IPS-18c (cell line): ENCODE measurements around the gene MSRB1.

Source experiments
- H3K4me3 ChIP-seq: 2 replicates; pipeline ENCODE4 v1.7.0; 2013; ENCODE audit warnings: low read depth, mild to moderate bottlenecking, low read length, moderate library complexity; ENCODE audit not compliant: insufficient read depth
- H3K9me3 ChIP-seq: one replicate; pipeline ENCODE4 v1.6.1; 2013; ENCODE audit warnings: mild to moderate bottlenecking, low read length, moderate library complexity; ENCODE audit not compliant: control insufficient read depth, insufficient read depth

The MSRB1 gene

DNA sequence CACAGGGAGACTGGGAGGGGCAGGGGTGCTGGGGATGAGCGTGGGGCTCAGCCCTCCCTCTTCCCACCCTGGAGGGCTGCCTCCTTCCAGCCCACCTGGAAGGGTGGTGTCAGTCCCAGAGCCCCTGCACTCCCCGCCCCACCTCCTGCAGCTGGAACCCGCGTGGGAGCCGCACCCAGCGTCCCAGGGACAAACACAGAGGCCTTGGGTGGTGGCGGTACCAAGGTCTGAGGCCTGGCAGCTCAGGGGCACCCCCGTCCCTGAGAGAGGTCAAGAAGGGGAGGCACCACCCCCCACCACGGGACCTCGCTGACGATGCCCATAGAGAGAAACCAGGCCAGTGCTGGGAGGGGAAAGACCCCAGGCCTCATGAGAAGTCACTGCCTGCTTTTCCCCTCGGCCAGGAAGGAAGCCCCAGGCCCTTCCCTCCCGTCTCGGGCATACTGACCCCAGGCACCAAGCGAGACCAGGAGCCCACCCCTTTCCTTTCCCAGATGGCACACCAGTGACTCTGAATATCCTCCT lies 28.9 kb downstream of the MSRB1 start:
- peaks cover 2% of the 10 kb centered on the region for H3K9me3 ChIP-seq
- H3K4me3 ChIP-seq: no peak overlapping the region

DNA sequence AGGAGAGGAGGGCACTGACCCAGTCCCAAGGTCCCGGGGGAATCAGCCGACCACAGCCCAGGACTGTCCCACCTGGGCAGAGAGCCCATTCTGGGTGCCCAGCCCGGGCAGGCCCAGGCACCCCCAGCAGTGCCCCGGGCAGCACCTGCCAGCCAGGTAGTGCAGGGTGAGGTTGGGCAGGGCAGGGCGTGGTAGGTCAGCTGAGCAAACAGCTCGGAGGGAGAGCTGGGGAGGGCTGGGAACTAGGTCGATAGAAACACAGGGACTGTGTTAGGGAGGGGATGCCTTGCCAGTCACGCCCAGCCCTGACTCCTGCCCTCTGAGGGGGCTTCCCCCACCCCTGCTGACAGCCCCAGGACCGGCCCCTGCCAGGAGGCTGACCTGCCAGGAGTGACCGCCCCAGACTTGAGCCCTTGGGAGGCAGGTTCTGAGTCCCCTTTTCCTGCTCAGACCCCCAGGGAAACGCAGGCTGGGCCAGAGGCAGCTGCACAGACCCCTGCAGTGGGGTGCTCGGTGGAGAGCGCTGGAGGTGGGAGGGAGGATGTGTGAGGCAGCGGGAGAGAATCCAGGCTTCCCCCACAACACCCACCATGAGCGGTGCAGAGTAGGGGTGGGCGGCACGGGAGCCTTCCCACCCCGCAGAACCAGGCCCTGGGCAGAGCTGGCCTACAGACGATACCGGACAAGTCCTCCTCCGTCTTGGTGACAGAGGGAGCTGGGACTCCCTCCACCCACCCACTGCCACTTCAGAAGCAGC lies 29.5 kb downstream of the MSRB1 start:
- no peak overlapping the region for H3K4me3 ChIP-seq
- H3K9me3 ChIP-seq: peaks cover 2% of the 10 kb centered on the region

DNA sequence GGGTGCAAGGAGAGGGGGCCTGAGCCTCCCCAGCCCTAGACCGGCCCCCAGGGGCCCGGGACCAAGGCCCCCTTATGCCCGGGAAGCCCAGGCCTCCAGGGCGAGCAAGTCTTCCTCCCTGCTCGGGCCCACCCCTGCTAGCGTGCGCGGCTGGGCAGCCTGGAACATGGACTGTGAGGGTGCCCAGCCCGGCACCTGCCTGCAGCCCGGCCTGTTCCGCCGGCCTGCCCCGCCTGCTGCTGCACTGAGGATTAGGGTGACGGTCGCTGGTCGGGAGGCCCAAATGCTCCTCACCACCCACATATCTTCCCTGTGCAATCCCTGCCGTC lies 30.8 kb downstream of the MSRB1 start:
- Histone ChIP-seq H3K9me3 (no peaks in the 10 kb centered on the region), H3K4me3 (no peak overlapping the region)

DNA sequence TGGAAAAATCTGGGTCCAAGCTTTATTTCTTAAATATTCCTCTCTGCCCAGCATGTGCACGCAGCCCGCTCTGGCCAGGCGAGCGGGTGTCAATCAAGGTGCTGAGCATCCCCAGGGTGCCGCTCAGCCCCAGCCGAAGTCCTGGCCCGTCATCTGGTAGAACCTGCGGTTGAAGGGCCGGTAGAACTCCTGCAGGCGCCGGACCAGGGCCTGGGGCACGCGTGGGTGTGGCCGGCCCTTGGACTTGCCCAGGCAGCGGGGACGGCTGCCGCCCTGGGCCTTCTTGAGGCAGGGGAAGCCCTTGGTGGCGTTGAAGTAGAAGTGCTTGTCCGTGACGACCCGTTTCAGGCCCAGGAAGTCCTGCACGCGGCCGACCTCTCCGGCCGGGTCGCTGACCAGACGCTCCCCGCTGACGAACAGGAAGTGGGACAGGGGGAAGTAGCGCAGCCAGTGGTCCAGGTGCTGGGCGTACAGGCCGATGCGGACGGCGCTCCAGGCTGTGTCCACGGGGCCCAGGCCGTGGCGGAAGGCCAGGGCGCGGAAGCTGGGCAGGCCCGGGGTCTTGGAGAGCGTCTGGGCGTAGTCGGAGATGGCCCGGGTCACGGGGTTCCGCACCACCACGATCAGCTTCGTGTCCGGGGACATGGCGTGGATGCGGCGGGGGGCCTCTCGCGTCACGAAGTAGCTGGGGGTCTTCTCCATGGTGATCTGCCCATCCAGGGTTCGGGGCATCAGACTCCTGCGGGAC lies 31.4 kb downstream of the MSRB1 start:
- no peaks in the 10 kb centered on the region for H3K9me3 ChIP-seq
- H3K4me3 ChIP-seq: no peak overlapping the region

DNA sequence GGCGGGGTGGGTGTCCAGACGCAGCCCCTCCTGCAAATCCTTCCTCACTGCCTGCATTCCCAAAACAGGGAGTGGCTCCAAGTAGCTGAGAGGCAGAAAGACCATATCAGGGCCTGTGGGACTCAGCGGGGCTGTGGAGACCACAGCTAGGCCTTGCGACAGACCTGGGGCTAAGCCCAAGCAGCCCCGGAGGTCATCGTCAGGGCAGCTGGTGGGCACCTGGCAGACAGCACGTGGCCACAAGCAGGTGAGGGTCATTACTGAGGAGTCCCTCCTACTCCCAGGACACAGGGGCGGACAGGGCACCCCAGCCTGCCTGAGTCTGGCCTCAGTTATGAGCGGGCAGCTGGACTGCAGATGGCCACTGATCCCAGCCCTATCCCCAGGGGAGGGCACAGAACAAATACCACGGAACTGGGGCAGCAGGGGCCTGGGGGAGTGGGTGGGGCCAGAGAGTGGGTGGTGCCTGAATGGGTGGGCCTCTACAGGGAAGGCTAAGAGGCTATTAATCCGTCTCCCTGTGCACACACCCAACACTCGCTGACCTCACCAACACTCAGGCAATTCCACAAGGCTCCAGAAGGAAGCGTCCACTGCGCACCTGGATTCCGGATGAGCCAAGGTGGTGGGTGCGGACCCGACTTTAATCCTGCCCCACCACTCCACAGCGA lies 33.3 kb downstream of the MSRB1 start:
- no peaks in the 10 kb centered on the region for H3K9me3 ChIP-seq
- H3K4me3 ChIP-seq: no peak overlapping the region

DNA sequence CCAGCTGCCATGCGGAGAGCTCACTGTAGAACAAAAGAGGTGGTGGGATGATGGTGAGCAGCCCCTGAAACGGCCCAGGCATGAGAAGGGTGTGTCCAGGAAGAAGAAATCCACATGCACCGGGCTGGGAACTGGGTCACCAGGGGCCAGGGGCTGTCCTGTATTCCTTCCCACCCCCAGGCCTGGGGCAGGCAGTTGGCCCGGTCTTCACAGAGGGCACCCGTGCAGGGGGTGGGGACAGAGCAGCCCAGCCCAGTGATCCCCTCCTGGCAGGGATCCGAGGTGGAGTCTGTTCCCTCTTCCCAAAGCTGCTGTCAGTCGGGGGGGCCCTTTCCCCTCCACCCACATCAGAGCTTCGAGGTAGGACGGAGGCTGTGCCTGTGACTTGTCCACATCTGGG lies 34.0 kb downstream of the MSRB1 start:
- Histone ChIP-seq H3K9me3 (no peaks in the 10 kb centered on the region), H3K4me3 (no peak overlapping the region)

DNA sequence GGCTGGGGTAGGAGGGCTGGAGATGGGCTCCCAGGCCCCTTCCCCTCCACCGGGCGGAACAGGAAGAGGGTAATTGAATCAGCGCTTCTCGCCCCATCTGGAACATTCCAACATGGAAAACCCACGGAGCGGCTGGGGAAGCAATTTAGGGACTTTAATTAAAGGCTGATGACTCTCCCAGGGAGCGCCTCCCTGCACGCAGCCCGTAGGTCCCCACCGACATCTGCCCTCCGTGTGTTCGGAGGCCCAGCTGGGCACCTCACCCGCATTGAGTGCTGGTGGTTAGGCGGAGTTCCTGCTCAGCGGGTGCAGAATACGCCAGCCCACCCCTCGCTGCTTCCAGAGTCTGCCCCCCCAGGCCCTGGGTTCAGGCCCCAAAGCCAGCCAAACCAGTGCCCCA lies 34.8 kb downstream of the MSRB1 start:
- Histone ChIP-seq H3K9me3 (no peaks in the 10 kb centered on the region), H3K4me3 (no peak overlapping the region)

DNA sequence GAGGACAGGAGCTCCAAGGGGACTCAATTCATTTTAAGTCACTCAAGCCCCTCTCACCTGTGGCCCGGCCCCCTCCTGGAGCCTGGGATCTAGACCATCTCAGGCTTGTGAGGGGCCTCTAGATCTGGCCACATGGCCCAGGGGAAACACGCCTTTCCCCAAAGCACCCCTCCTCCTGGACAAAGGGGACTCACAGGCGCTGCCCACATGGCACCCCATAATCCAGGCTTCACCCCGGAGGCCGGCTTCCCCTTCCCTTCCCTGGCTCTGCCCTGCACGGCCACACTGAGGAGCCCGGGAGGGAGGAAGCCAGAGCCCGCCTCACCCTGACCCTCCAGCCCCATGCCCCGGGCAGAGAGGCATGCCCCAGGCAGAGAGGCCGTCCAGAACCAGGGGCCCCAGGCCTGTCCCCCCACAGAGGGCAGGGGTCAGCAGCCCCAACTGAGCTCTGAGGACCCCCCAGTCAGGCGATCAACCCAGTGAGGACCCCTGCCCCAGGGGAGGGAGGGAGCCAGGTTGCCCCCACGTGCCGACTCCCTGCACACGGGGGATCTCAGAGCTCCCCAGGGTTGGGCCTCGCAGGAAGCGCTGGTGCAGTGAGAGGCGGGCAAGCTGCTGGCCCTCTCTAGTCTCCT lies 35.7 kb downstream of the MSRB1 start:
- H3K4me3 ChIP-seq: no peak overlapping the region
- H3K9me3 ChIP-seq: no peaks in the 10 kb centered on the region

DNA sequence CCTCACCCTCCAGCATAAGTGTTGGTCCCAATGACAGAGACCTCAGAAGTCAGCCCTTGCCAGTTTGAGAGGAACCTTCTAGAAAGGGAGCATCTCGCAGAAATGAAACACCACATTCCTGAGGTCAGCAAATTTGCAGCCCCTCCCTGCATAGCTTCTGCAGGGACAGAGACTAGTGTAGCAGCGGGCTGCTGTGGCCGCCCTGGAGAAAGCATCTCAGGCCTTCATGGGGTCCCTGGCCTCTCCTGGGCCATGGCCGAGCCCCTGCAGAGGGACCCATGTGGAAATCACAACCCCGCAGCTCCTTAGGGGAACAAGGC lies 36.2 kb downstream of the MSRB1 start:
- Histone ChIP-seq H3K4me3 (no peak overlapping the region), H3K9me3 (no peaks in the 10 kb centered on the region)

DNA sequence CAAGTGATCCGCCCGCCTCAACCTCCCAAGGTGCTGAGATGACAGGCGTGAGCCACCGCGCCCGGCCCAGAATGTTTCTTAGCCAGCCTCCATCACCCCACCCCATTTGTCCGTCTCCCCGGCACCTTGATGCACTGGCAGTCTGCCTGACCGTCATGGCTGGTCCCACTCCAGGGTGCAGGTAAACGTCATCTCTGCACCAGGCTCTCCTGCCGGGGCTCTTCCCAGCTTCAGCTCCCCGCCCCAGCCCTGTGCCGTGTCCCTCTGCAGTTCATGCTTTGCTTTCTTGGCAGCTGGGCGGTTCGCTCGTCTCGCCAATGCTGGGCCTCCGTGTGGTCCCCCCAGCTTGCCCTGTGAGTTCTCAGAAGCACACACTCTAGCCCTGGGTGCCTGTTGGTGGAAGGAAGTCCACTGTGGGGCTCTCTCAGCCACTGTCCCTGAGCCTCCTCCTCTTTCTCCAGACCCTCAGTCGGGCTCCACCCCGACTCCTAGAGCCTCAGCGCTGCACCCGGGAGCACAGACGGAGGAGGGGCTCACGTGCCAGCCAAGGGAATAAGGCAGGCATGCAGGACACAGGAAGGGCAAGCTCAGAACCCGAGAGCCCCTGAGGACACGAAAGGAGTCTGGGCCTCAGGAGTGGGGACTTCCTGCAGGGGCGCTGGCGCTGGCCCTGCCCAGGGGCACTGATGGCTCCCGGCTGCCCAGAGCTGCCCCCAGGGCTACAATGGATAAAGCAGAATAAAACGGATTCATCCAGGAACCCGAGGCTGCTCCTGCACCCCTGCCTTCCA lies 36.7 kb downstream of the MSRB1 start:
- H3K4me3 ChIP-seq: no peak overlapping the region
- H3K9me3 ChIP-seq: no peaks in the 10 kb centered on the region

DNA sequence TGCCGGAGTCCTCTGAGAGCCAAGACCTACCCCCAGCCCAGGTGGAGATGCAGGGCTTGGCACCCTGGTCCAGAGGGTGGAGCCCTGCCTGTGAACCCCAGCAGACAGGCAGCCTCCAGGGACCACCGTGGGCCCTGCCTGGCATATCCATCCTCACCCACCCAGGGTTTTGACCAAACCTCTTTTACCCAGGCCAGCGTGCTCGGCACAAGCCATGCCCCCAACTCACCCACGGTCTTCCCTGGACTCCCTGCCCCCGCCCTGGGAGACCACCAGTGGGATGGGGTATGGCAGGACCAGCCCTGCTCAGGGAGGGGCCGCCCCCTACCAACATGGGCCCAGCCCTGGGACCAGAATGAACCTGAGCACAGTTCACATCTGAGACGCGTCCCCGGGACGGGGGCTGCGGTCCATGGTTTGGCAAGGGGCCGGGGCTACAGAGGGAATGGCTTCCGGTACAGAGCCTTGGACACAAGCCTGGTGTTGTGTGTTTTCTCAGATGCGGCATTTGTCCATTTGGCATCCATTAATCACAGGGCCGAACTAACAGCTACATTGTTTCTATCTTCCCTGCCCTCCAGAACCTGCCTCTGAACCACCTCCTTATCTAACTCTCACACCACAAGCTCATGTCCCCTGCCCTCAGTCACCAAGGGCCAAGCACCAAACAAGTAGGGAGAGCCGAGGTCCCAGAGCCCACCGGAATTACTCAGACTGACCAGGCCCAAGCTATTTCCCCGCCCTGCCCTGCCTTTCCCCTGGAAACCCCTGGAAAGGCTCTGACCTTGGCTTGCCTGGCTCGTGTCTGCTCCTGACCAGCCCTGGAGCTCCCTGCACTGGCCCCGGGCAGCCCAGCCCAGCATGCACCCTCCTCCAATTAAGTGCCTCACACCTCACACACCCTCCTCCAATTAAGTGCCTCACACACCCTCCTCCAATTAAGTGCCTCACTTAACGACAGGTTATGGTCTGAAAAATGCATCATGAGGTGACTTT lies 38.9 kb downstream of the MSRB1 start:
- H3K4me3 ChIP-seq: no peak overlapping the region
- no peaks in the 10 kb centered on the region for H3K9me3 ChIP-seq

DNA sequence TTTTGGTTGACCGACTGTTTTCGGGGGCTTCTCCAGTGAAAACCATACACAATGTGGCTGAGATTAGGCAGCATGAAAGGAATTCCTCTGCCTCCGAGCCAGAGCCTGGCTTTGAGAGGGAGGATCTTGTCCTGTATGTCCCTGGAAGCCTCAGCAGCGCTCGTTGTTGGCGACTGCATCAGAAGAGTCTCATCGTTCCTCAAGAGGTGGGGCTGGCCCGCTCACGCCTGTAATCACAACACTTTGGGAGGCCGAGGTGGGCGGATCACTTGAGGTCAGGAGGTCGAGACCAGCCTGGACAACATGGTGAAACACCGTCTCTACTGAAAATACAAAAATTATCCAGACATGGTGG lies 39.8 kb downstream of the MSRB1 start:
- H3K9me3 ChIP-seq: no peaks in the 10 kb centered on the region
- H3K4me3 ChIP-seq: no peak overlapping the region

DNA sequence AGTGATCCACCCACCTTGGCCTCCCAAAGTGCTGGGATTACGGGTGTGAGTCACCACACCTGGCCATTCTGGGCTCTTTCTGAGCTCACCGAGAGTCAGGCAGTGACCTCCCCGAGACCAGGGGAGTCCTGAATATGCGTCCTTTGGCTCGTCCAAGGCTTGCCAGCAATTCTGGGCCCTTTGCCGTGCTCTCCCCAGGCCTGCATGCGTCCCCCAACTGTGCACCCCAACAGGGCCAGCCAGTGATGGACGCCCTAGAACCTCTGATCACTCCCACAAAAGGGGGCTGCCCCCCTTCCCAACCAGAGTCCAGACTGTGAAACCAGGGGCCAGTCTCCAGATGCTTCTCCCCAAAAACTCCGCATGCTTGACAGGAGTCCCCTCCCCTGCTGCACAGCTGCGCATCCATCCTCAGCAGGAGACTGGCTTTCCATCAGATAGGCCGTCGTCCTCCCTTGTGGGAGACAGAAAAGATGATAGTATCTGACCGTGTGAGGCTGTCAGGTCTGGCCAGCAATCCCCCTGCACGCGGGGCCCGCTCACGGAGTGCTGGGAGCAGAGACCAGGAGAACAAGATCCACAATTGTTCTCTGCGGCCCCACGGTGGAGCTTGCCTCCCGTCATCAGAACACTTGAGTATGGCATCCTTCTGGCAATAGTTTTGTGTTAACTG lies 40.3 kb downstream of the MSRB1 start:
- no peaks in the 10 kb centered on the region for H3K9me3 ChIP-seq
- H3K4me3 ChIP-seq: no peak overlapping the region

DNA sequence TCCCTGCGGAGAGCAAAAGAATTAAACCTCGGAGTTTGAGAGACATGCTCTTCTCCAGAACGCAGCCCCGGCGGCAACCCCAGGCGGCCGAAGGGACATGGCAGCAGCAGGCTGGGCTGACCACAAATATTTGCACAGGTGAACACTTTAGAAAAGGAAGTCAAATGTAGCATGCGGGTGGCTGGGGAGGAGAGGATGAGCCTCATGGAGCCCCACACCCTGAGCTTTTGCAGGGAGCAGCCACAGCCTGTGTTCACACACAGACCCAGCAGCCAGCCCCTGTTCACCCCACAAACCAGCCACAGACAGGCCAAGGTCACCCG lies 42.6 kb downstream of the MSRB1 start:
- no peak overlapping the region for H3K4me3 ChIP-seq

DNA sequence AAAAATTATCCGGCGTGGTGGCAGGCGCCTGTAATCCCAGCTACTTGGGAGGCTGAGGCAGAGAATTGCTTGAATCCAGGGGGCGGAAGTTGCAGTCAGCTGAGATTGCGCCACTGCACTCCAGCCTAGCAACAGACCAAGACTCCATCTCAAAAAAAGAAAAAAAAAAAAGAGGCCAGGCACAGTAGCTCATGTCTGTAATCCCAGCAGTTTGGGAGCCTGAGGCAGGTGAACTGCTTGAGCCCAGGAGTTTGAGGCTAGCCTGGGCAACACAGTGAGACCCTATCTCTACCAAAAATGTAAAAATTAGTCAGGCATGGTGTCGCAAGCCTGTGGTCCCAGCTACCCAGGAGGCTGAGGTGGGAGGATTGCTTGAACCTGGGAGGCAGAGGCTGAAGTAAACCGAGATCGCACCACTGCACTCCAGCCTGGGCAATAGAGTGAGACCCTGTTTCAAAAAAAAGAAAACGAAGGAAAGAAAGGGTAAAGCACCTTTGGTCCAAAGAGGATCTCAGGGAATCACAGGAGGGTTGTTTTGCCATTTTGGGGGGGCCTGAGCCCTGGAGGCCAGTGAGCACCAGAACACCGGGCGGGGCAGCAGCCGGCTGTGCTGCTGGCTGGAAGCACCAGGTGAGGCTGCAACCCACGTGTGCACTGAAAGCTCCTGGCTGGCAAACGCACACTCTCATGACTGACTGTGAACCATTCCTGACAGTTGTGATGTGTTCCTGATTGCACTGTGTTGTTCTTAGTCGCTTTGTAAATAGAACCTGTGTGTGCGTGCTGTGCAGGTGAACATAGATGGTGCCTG lies 43.2 kb downstream of the MSRB1 start:
- Histone ChIP-seq H3K4me3 (no peak overlapping the region), H3K9me3 (no peaks in the 10 kb centered on the region)

More for the DNA sequence above, 42.6 kb downstream of the MSRB1 start:
- no peaks in the 10 kb centered on the region for H3K9me3 ChIP-seq
